ENCODE results near the gene NID1. TPM values are rescaled to one million over a fixed set of nuclear protein-coding genes. Genes with fewer than 3 reads are reported as not detected.

NID1 gene
- total RNA-seq, 4 donors from 2014 or later = 139 to 322 (median 244) TPM

DNA sequence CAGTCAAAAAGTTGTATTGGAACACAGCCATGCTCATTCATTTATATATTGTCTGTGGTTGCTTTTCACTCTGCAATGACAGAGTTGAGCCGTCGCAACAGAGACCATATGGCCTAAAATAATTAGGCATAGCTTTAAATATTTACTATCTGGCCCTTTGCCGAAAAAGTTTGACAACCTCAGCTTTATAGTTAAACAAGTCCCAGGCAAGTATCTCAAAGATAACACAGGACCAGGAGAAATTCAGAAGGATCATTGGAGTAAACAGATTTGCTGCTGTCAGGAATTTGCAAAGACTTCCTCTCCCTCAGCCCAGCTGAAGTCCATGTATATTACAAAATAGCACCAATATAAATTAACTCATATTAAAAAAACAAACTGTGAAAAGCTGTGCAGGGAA, 34.4 kb downstream of the NID1 start:
- Histone ChIP-seq H3K36me3 (peaks cover 0 to 93% of the 10 kb centered on the region in 2 donors), H3K27ac (peak overlapping the region in 1 of 4 donors; percentile 45), H3K4me3 (no peak overlapping the region), H3K27me3 (no peaks in the 10 kb centered on the region), H3K4me1 (peaks cover 0 to 16% (median 0%) of the 10 kb centered on the region in 3 donors), H3K9me3 (no peaks in the 10 kb centered on the region)
- TF ChIP-seq EP300 (IDR thresholded peaks at IDR 0.05) (no peak), POLR2A (IDR thresholded peaks at IDR 0.05) (no peak), POLR2AphosphoS5 (IDR thresholded peaks at IDR 0.05) (no peak)
- TF ChIP-seq, protein P1, sequence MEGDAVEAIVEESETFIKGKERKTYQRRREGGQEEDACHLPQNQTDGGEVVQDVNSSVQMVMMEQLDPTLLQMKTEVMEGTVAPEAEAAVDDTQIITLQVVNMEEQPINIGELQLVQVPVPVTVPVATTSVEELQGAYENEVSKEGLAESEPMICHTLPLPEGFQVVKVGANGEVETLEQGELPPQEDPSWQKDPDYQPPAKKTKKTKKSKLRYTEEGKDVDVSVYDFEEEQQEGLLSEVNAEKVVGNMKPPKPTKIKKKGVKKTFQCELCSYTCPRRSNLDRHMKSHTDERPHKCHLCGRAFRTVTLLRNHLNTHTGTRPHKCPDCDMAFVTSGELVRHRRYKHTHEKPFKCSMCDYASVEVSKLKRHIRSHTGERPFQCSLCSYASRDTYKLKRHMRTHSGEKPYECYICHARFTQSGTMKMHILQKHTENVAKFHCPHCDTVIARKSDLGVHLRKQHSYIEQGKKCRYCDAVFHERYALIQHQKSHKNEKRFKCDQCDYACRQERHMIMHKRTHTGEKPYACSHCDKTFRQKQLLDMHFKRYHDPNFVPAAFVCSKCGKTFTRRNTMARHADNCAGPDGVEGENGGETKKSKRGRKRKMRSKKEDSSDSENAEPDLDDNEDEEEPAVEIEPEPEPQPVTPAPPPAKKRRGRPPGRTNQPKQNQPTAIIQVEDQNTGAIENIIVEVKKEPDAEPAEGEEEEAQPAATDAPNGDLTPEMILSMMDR (IDR thresholded peaks at IDR 0.05) = no peak
- 28 to 30% methylated on average over 3 of the region's 3 CpGs for WGBS, 2 donors (ENCODE audit: low coverage in 1 of 2)
- no peak for ATAC-seq

DNA sequence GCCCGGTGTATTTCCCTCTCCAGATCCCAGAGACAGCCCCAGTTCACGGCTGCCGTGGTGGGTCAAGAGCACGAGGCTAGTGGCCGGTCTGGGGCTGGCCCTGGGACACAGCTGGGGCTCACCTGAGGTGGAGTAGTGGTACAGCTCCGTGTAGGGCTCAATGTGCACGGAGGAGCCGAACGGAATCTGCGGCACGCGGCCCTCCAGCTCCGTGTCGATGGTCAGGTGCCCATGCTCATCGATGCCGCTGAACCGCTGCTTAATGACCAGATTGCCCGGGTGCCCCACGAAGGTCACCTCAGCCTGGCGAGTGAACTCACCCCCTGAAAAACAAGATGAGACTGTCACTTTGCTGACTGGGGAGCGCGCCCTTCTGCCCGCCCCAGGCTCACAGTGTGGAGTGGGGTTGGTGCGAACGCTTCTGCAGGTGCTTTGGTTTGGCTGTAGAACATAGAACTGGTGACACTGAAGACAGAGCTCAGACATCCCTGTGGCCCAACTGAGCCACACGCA, 35.4 kb downstream of the NID1 start:
- Histone ChIP-seq H3K4me1 (peaks cover 0 to 15% (median 0%) of the 10 kb centered on the region in 3 donors), H3K36me3 (peaks cover 0 to 98% of the 10 kb centered on the region in 2 donors), H3K27me3 (no peaks in the 10 kb centered on the region), H3K9me3 (no peaks in the 10 kb centered on the region), H3K4me3 (no peak overlapping the region), H3K27ac (peak overlapping the region in 1 of 4 donors; percentile 45)
- ATAC-seq = no peak
- no peak for TF ChIP-seq EP300 (IDR thresholded peaks at IDR 0.05)
- WGBS, 2 donors (ENCODE audit: low coverage in 1 of 2) = 89 to 90% methylated on average over 1 to 2 of the region's 26 CpGs

DNA sequence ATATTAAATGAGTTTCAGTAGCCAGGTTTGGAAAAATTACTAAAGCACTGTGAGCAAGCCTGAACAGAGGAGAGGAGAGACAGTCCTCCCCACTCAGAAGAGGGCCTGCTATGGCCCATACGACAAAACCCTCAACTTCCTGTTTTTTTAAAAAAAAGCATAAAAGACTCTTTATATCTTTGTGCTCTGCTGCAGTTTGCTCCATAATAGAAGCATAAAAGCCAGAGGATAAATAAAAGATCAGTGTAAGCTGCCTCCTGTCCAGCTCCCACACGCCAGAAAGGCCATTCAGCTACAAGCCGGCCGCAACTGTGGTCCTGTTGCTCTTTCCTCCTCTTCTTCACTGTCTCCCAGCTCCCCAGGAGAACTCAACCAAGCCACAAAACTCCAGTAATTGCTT, 37.8 kb downstream of the NID1 start:
- WGBS, 2 donors (ENCODE audit: low coverage in 1 of 2) = 50 to 86% methylated on average over 1 to 4 of the region's 4 CpGs
- Histone ChIP-seq H3K27me3 (no peaks in the 10 kb centered on the region), H3K27ac (peak overlapping the region in 2 of 4 donors; percentile 4 to 49), H3K36me3 (peaks cover 0 to 100% of the 10 kb centered on the region in 2 donors), H3K4me1 (peaks cover 0 to 21% (median 0%) of the 10 kb centered on the region in 3 donors), H3K4me3 (no peak overlapping the region), H3K9me3 (no peaks in the 10 kb centered on the region)
- TF ChIP-seq EP300 (IDR thresholded peaks at IDR 0.05) (no peak), POLR2AphosphoS5 (IDR thresholded peaks at IDR 0.05) (no peak), POLR2A (IDR thresholded peaks at IDR 0.05) (no peak)
- TF ChIP-seq, protein P1 (IDR thresholded peaks at IDR 0.05) = no peak
- no peak for ATAC-seq

DNA sequence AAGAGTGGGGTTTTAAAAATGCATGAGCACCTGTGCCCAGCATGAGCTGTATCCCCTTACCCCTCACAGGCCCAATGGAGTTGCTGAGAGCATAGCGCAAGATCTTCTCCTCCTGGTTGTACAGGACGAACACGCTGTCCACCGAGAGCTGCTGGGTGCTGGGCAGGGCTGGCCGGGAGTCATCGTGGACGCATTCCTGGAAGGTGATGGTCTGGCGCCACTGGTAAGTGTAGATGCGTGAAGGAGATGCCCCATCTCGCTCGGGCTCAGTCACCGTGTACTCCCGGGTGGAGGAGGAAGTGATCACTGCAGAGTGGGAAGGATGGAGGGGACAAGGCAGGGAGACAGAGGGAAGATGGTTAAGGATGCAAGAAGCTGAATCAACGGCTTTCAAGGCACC, 39.1 kb downstream of the NID1 start:
- TF ChIP-seq POLR2A (IDR thresholded peaks at IDR 0.05) (no peak), EP300 (IDR thresholded peaks at IDR 0.05) (no peak), POLR2AphosphoS5 (IDR thresholded peaks at IDR 0.05) (no peak)
- peak overlapping the region in 1 of 4 donors; percentile 43 for H3K27ac ChIP-seq
- H3K36me3 ChIP-seq = peaks cover 0 to 98% of the 10 kb centered on the region in 2 donors
- ATAC-seq = no peak
- H3K4me1 ChIP-seq = peaks cover 0 to 27% (median 9%) of the 10 kb centered on the region in 3 donors
- H3K27me3 ChIP-seq = no peaks in the 10 kb centered on the region
- whole genome bisulfite sequencing, 2 donors (ENCODE audit: low coverage in 1 of 2) = 97% methylated on average over 11 of the region's 14 CpGs; no CpG with 5 or more reads in 1 of the 2 donors
- no peak overlapping the region for H3K4me3 ChIP-seq
- no peaks in the 10 kb centered on the region for H3K9me3 ChIP-seq

DNA sequence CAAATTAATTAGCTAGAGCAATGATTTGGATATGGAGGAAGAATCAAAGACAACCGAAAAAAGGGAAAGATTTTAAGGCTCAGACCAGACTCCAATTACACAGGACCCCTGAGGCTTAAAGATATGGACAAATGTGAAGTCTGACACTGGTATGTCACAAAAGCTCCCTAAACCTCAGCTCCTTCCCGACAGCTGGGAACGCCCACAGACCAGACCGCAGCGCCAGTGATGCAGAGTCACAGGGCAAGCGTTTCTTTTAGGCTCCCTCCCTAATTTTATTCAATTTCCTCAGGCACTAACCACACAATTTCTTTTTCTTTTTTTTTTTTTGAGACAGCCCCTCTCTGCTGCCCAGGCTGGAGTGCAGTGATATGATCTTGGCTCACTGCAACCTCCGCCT, 40.2 kb downstream of the NID1 start:
- 92 to 95% methylated on average over 6 of the region's 7 CpGs for WGBS, 2 donors (ENCODE audit: low coverage in 1 of 2)
- Histone ChIP-seq H3K36me3 (peaks cover 0 to 94% of the 10 kb centered on the region in 2 donors), H3K4me1 (peaks cover 0 to 28% (median 14%) of the 10 kb centered on the region in 3 donors), H3K27me3 (no peaks in the 10 kb centered on the region), H3K27ac (peak overlapping the region in 2 of 4 donors; percentile 2 to 43), H3K4me3 (no peak overlapping the region), H3K9me3 (no peaks in the 10 kb centered on the region)
- ATAC-seq = no peak
- TF ChIP-seq EP300 (IDR thresholded peaks at IDR 0.05) (no peak), POLR2AphosphoS5 (IDR thresholded peaks at IDR 0.05) (no peak), POLR2A (IDR thresholded peaks at IDR 0.05) (no peak)
- TF ChIP-seq, protein P1 (IDR thresholded peaks at IDR 0.05) = no peak

DNA sequence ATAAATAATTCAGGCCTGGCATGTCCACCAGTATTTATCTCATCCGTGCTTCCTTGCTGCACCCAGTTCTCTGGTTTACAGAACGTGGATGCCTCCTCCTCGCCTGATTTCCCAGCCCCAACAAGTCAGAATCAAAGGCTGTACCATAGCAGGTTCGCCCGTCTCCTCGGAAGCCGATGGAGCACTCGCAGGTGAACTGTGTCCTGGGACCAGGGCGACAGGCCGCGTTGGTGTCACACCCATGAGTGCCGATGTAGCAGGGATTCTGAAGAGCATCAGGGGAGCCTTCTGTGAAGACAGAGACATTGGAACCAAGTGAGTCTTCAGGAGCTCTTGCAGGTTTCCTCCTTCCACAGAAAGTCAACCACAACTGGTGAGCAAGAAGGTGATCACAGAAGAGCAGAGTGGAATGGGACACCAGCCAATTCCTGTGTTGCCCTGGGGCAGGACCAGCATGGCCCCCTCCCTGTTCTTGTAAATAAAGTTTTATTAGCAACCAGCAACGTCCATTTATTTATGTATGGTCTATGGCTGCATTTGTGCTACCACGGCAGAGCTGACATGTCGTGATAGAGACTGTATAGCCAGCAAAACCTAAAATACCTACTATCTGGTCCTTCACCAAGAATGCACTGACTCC, 40.8 kb downstream of the NID1 start:
- Histone ChIP-seq H3K36me3 (peaks cover 0 to 94% of the 10 kb centered on the region in 2 donors), H3K4me1 (peaks cover 0 to 34% (median 14%) of the 10 kb centered on the region in 3 donors), H3K27ac (peak overlapping the region in 2 of 4 donors; percentile 2 to 43), H3K4me3 (no peak overlapping the region), H3K9me3 (no peaks in the 10 kb centered on the region), H3K27me3 (no peaks in the 10 kb centered on the region)
- TF ChIP-seq, protein P1 (IDR thresholded peaks at IDR 0.05) = no peak
- TF ChIP-seq POLR2AphosphoS5 (IDR thresholded peaks at IDR 0.05) = no peak
- no peak for TF ChIP-seq POLR2A (IDR thresholded peaks at IDR 0.05)
- TF ChIP-seq EP300 (IDR thresholded peaks at IDR 0.05) = no peak
- ATAC-seq = no peak
- WGBS, 2 donors (ENCODE audit: low coverage in 1 of 2) = 83% methylated on average over 2 of the region's 15 CpGs; no CpG with 5 or more reads in 1 of the 2 donors

All from gastroesophageal sphincter (tissue), 4 donors.